ENCODE results near the gene RPUSD1. TPM values are rescaled to one million over a fixed set of nuclear protein-coding genes. Genes with fewer than 3 reads are reported as not detected.

RPUSD1 gene
- total and polyA plus RNA-seq, 12 donors = 1.1 to 40.1 (median 20.4) TPM

DNA sequence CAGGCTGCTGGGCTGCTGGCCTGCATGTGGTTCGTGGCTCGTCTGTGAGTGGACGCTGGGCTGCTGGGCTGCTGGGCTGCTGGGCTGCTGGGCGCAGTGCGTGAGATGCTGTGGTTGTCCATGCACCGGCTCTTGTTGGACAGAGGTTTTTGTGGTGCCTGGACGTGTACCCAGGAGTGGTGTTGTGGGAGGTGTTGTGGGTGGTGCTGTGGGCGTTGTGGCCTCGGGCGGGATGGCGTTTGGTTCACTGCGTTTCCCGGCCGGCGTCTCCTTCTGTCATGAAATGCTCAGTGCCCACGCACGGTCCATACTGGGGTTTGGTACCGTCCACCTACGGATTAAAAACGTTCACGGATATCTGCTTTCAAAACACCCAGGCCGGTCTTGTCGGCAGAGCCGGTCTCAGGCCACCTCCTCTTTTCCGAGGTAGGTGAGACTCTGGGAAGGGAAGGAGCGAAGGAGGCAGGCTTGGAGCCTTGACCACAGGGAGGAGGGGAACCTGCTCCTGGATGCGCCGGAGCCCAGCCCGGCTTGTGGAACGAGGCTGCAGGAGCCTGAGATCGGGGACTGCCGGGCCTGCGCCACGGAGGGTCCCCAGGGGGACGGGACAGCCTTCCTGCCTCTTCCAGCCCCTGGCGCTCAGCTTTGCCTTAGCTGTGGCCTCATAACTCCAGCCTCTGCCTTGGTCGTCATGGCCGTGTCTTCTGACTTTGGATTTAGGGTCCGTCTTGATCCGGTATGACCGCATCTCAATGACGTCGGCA lies 42.1 kb upstream of the RPUSD1 start:
- no peak for TF ChIP-seq POLR2A (IDR thresholded peaks at IDR 0.05)
- TF ChIP-seq, protein P1, sequence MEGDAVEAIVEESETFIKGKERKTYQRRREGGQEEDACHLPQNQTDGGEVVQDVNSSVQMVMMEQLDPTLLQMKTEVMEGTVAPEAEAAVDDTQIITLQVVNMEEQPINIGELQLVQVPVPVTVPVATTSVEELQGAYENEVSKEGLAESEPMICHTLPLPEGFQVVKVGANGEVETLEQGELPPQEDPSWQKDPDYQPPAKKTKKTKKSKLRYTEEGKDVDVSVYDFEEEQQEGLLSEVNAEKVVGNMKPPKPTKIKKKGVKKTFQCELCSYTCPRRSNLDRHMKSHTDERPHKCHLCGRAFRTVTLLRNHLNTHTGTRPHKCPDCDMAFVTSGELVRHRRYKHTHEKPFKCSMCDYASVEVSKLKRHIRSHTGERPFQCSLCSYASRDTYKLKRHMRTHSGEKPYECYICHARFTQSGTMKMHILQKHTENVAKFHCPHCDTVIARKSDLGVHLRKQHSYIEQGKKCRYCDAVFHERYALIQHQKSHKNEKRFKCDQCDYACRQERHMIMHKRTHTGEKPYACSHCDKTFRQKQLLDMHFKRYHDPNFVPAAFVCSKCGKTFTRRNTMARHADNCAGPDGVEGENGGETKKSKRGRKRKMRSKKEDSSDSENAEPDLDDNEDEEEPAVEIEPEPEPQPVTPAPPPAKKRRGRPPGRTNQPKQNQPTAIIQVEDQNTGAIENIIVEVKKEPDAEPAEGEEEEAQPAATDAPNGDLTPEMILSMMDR (IDR thresholded peaks at IDR 0.05) = no peak
- 89 to 92% (median 92%) methylated on average over 34 to 43 of the region's 43 CpGs for WGBS, 4 donors
- no peaks in the 10 kb centered on the region for H3K27me3 ChIP-seq
- H3K27ac ChIP-seq = no peak overlapping the region
- H3K9me3 ChIP-seq (replicated peaks in 1 of 3) = no peaks in the 10 kb centered on the region
- no peaks in the 10 kb centered on the region for H3K36me3 ChIP-seq (replicated peaks in 1 of 2)
- intact Hi-C loops (cut with DNase I) = no loop called here
- DNase-seq = no peak
- no peak overlapping the region for H3K4me3 ChIP-seq
- peaks cover 4 to 5% of the 10 kb centered on the region in 2 donors for H3K4me1 ChIP-seq (replicated peaks in 1 of 2)

DNA sequence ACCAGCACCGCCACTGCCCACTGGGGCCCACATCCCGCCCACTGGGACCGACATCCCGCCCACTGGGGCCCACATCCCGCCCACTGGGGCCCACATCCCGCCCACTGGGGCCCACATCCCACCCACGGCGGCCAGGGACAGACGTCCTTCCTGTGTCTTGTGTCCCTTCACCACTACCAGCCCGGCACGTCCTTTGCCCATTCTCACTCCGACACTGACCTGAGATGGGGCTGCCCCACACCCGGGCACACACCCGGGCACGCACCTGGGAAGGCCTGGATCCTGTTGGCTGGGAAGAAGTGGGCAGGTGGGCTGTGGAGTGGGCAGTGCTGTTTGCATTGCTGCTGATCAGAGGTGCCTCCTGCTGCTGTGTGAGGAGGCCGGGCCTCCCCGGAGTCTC lies 40.7 kb upstream of the RPUSD1 start:
- WGBS, 4 donors = 84 to 92% (median 85%) methylated on average over 11 to 17 of the region's 17 CpGs
- intact Hi-C loops (cut with DNase I) = no loop called here
- Histone ChIP-seq H3K27me3 (no peaks in the 10 kb centered on the region), H3K36me3 (replicated peaks in 1 of 2) (no peaks in the 10 kb centered on the region), H3K4me1 (replicated peaks in 1 of 2) (peaks cover 8 to 11% of the 10 kb centered on the region in 2 donors), H3K4me3 (no peak overlapping the region), H3K9me3 (replicated peaks in 1 of 3) (no peaks in the 10 kb centered on the region), H3K27ac (no peak overlapping the region)
- TF ChIP-seq POLR2A (IDR thresholded peaks at IDR 0.05) = no peak
- TF ChIP-seq, protein P1 (IDR thresholded peaks at IDR 0.05) = no peak
- no peak for DNase-seq

DNA sequence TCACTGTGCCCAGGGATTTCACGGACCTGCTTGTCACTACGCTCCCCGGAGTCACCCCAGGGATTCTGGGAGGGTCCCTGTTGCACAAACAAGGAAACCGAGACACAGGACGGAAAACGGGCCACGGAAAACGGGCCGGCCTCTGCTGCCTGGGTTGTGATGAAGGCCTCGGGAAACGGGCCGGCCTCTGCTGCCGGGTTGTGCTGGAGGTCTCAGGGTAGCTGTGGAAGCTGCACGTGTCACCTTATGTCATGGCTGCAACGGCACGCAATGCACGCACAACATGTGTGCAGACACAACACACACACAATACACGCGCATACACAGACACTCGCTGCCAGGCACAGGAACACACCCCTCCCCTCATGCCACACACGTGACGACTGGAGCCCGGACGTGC lies 39.3 kb upstream of the RPUSD1 start:
- Histone ChIP-seq H3K9me3 (replicated peaks in 1 of 3) (no peaks in the 10 kb centered on the region), H3K4me3 (no peak overlapping the region), H3K4me1 (replicated peaks in 1 of 2) (peaks cover 8 to 11% of the 10 kb centered on the region in 2 donors), H3K36me3 (replicated peaks in 1 of 2) (no peaks in the 10 kb centered on the region), H3K27me3 (no peaks in the 10 kb centered on the region), H3K27ac (no peak overlapping the region)
- DNase-seq = no peak
- 87 to 97% (median 96%) methylated on average over 24 of the region's 24 CpGs for WGBS, 4 donors
- TF ChIP-seq POLR2A (IDR thresholded peaks at IDR 0.05) = no peak
- TF ChIP-seq, protein P1 (IDR thresholded peaks at IDR 0.05) = no peak
- intact Hi-C loops (cut with DNase I) = no loop called here

DNA sequence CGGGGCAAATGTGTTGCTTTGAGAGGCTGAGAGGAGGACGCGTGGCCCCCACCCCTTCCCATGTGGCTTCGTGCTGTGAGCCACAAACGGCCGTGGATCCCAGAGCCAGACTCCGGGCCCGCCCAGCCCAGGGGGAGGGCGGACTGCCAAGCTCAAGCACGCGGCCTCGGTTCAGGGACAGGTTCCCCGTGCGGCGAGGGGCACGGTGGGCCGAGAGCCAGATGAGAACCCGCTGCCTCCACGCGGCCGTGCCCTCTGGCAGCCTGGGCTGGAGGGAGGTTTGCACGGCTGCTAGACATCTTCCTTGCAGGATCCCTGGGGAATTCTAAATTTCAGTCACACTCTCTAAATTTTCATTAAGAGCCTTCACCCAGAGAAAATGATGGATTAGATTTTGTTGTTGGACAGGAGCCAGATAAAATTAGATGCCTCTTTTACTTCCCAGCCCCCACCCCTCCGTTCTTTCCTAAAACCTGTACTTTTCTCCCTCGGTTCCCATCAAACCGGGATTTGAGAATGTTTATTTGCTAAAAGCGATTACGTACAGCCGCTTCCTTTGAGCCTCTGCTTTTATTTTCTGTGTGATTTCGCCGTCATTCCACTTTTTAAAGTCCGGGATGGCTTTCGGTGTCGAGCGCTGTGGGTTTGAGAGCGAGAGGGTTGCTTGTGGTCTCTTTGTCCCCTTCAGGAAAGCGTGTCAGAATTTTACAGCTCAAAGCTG lies 37.3 kb upstream of the RPUSD1 start:
- peak overlapping the region in 1 of 4 donors; percentile 16 for H3K4me3 ChIP-seq
- no peak for TF ChIP-seq POLR2A (IDR thresholded peaks at IDR 0.05)
- TF ChIP-seq, protein P1 (IDR thresholded peaks at IDR 0.05) = no peak
- WGBS, 4 donors = 37 to 60% (median 47%) methylated on average over 20 to 36 of the region's 36 CpGs
- no peaks in the 10 kb centered on the region for H3K36me3 ChIP-seq (replicated peaks in 1 of 2)
- peak; percentile 77 to 87 (median 82) for DNase-seq
- H3K9me3 ChIP-seq (replicated peaks in 1 of 3) = no peaks in the 10 kb centered on the region
- H3K27ac ChIP-seq = no peak overlapping the region
- H3K27me3 ChIP-seq = no peaks in the 10 kb centered on the region
- H3K4me1 ChIP-seq (replicated peaks in 1 of 2) = peaks cover 8 to 11% of the 10 kb centered on the region in 2 donors
- intact Hi-C loops (cut with DNase I) = no loop called here
